Measurements from ENCODE around the gene GALNT17. TPM values are rescaled to one million over a fixed set of nuclear protein-coding genes. Genes with fewer than 3 reads are reported as not detected.
A peak's percentile ranks its signal among the peaks of the same experiment; 100 is the strongest.

The GALNT17 gene
- total RNA-seq, 3 donors from 2014 or later = 1.2 to 9.9 (median 3.3) TPM

DNA sequence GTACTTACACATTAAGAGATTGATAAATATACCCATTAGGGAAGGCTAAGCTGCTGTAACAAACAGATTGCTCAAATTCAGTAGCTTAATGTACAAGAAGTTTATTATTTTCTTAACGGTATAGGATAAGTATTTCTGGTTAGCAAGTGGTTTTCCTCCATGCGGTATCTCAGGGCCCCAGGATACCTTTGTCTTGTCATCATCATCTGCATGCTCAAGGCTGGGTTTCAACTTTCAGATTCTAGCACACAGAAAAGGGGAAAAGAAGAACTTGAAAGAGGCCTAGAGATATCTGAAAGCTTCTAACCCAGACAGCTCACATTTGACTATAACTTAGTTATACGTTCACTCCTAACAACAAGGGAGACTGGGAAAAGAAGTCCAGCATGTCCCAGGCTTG lies 11.8 kb upstream of the GALNT17 start:
- Histone ChIP-seq H3K27me3 (no peaks in the 10 kb centered on the region), H3K27ac (no peak overlapping the region), H3K4me1 (no peaks in the 10 kb centered on the region), H3K9me3 (peaks cover 0 to 6% of the 10 kb centered on the region in 2 donors), H3K36me3 (no peaks in the 10 kb centered on the region), H3K4me3 (no peak overlapping the region)
- DNase-seq (ENCODE audit: low spot score in 2 of 2) = no peak
- no peak for TF ChIP-seq POLR2A (IDR thresholded peaks at IDR 0.05)
- TF ChIP-seq, protein P1, sequence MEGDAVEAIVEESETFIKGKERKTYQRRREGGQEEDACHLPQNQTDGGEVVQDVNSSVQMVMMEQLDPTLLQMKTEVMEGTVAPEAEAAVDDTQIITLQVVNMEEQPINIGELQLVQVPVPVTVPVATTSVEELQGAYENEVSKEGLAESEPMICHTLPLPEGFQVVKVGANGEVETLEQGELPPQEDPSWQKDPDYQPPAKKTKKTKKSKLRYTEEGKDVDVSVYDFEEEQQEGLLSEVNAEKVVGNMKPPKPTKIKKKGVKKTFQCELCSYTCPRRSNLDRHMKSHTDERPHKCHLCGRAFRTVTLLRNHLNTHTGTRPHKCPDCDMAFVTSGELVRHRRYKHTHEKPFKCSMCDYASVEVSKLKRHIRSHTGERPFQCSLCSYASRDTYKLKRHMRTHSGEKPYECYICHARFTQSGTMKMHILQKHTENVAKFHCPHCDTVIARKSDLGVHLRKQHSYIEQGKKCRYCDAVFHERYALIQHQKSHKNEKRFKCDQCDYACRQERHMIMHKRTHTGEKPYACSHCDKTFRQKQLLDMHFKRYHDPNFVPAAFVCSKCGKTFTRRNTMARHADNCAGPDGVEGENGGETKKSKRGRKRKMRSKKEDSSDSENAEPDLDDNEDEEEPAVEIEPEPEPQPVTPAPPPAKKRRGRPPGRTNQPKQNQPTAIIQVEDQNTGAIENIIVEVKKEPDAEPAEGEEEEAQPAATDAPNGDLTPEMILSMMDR (IDR thresholded peaks at IDR 0.05) = no peak
- TF ChIP-seq POLR2AphosphoS5 (IDR thresholded peaks at IDR 0.05) = no peak
- intact Hi-C loops (cut with DNase I; ENCODE audit: low total_unique reads) = no loop called here

DNA sequence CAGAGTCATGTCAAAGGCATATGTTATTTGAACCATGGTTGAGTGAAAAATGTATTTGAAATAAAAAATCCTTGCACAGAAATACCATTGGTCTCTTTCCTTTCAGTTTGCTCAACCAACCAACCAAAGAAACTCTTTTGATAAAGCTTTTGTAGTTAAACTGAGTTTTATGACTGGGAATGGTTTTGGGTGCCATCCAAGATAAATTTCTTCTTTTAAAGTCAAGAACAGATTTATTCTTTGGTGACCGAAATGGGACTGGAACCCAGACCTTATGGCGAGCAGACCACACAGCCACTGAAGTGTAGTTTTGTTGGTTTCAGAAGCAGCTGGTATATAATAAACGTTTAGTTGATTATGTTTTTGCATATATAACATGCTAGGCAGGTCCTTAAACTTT lies 2.8 kb upstream of the GALNT17 start:
- intact Hi-C loops (cut with DNase I; ENCODE audit: low total_unique reads) = no loop called here
- Histone ChIP-seq H3K4me3 (no peak overlapping the region), H3K36me3 (no peaks in the 10 kb centered on the region), H3K9me3 (no peaks in the 10 kb centered on the region), H3K27ac (no peak overlapping the region), H3K4me1 (no peaks in the 10 kb centered on the region), H3K27me3 (peaks cover 0 to 36% of the 10 kb centered on the region in 2 donors)
- TF ChIP-seq POLR2A (IDR thresholded peaks at IDR 0.05) (no peak), POLR2AphosphoS5 (IDR thresholded peaks at IDR 0.05) (no peak)
- TF ChIP-seq, protein P1 (IDR thresholded peaks at IDR 0.05) = no peak
- DNase-seq (ENCODE audit: low spot score in 2 of 2) = no peak

DNA sequence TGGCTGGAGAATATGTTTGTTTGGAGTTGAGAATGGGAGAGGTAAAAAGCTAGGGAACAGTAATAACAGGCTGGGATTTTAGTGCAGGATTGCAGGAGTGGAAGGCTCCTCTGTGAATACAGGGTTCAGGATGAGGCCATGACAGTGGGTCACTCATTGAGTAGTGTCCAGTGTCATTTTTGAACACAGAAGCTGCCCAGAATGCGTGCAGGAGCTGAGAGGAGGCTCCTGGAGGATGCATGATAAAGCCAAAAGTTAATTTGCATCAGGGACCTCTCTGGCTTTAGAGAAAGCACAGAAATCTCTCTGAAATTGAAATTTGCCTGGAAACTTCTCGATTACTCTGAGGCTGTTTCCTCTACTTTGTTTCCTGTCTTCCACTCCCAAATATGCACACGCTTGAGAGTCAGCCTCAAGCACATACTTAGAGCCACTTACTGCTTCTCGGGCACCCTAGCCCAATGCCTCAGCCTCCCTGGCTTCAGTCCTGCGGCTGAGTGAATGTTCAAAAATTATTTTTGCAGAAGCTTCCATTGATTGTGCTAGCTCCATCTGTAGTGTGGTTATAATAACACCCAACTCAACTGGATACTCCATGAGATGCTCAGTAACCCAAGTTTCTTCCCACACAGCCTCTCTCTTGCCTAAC lies 1.8 kb upstream of the GALNT17 start:
- Histone ChIP-seq H3K36me3 (no peaks in the 10 kb centered on the region), H3K4me1 (no peaks in the 10 kb centered on the region), H3K27ac (no peak overlapping the region), H3K27me3 (peaks cover 0 to 36% of the 10 kb centered on the region in 2 donors), H3K4me3 (no peak overlapping the region), H3K9me3 (no peaks in the 10 kb centered on the region)
- intact Hi-C loops (cut with DNase I; ENCODE audit: low total_unique reads) = no loop called here
- no peak for DNase-seq (ENCODE audit: low spot score in 2 of 2)
- TF ChIP-seq POLR2A (IDR thresholded peaks at IDR 0.05) (no peak), POLR2AphosphoS5 (IDR thresholded peaks at IDR 0.05) (no peak)
- TF ChIP-seq, protein P1 (IDR thresholded peaks at IDR 0.05) = no peak

DNA sequence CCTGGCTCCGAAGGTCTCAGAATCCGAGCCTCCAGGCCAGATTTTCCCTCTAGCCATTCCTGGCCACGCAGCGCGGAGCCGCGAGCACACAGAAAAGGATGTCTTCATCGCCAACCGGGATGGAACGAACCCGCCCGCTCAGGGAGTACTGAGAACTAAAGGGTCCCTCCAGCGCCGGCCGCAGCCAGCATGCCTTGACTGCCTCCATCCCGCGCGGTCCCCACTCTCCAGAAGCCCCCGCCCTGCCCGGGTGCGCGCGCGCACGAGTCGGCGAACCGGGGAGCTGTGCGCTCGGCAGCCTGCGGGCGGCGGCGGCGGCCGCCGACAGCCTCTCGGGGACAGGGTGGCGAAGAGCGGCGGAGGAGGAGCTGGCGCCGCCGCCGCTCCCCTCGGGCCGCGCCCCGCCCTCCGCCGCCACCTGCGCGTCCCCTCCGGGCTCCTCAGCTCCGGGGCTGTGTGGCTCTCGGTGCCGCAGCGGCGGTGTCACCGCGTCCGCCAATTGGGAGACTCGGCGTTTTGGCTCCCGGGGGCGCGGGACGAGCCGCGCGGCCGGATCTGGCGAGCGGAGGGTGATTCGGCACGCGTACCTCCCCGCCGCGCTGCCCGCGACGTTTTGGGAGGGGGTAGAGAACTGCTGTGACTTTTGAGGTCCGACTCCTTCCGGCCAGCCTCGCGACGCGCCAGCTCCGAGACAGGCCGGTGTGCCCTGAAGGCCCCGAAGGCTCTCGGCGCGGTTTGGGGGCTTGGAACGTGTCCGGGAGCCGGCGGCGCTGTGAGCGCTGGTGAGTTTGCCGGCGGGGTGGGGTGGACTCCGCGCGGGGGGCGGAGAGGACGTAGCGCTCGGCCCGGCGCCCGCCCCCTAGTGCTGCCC lies 453 bp upstream of the GALNT17 start:
- no peaks in the 10 kb centered on the region for H3K36me3 ChIP-seq
- no peak for DNase-seq (ENCODE audit: low spot score in 2 of 2)
- peak overlapping the region in 1 of 2 donors; percentile 39 for H3K27ac ChIP-seq
- intact Hi-C loops (cut with DNase I; ENCODE audit: low total_unique reads) = no loop called here
- no peaks in the 10 kb centered on the region for H3K4me1 ChIP-seq
- TF ChIP-seq POLR2A (IDR thresholded peaks at IDR 0.05) (no peak), POLR2AphosphoS5 (IDR thresholded peaks at IDR 0.05) (no peak)
- TF ChIP-seq, protein P1 (IDR thresholded peaks at IDR 0.05) = no peak
- H3K27me3 ChIP-seq = peaks cover 0 to 36% of the 10 kb centered on the region in 2 donors
- H3K9me3 ChIP-seq = no peaks in the 10 kb centered on the region
- peak overlapping the region; percentile 54 to 70 (median 57) for H3K4me3 ChIP-seq

Data from breast epithelium (tissue), 4 donors.